AG08395 (cell line): ENCODE results near the gene CRIP2.

Experiments
- DNase-seq: peaks from one replicate; pipeline ENCODE4 v3.0.0; 2012; ENCODE audit warnings: mixed read lengths, low spot score

Gene CRIP2

GRCh38 chr14:105527826-105528585 is 53.4 kb downstream of the CRIP2 start:
- DNase-seq: peak; percentile 94

DNA sequence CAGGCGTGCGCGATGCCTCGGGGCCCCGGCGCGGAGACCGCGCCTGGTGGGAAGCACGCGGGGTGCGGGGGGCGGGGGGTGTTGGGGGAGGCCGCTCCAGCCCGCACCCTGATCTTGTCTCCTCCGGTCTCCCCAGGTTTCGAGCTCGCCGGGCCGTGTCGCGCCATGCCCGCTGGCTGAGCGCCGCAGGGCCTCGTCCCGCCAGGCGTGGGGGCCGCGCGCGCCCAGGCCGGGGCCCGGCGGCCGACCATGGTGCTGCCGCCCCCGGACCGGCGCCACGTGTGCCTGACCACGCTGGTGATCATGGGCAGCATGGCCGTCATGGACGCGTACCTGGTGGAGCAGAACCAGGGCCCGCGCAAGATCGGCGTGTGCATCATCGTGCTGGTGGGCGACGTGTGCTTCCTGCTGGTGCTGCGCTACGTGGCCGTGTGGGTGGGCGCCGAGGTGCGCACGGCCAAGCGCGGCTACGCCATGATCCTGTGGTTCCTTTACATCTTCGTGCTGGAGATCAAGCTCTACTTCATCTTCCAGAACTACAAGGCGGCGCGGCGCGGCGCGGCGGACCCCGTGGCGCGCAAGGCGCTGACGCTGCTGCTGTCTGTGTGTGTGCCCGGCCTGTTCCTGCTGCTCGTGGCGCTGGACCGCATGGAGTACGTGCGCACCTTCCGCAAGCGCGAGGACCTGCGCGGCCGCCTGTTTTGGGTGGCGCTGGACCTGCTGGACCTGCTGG is 54.1 kb downstream of the CRIP2 start:
- no peak for DNase-seq

GRCh38 chr14:105529319-105529568 is 54.6 kb downstream of the CRIP2 start:
- DNase-seq: no peak
